Endothelial cell of umbilical vein (primary cell): ENCODE data around the gene ZNF24.

ENCODE experiments used
- EZH2 ChIP-seq: IDR thresholded peaks from 2 replicates; pipeline ENCODE4 v1.6.1; 2012; ENCODE audit warnings: borderline replicate concordance, low read depth, mild to moderate bottlenecking, moderate library complexity, low read length, inconsistent platforms; ENCODE audit not compliant: severe bottlenecking
- FOS ChIP-seq: IDR thresholded peaks from 2 replicates; pipeline ENCODE4 v1.6.1; 2011; ENCODE audit warnings: mild to moderate bottlenecking, low read length, moderate library complexity, borderline replicate concordance; ENCODE audit not compliant: insufficient read depth
- MYC ChIP-seq: IDR thresholded peaks from one replicate; pipeline ENCODE4 v1.6.1; 2011; ENCODE audit warnings: mild to moderate bottlenecking, low read depth, low read length
- POLR2A ChIP-seq: IDR thresholded peaks from 2 replicates; pipeline ENCODE4 v1.6.1; 2012; ENCODE audit warnings: low read depth, mild to moderate bottlenecking, control low read depth, low read length
- POLR2AphosphoS5 ChIP-seq: IDR thresholded peaks from 2 replicates; pipeline ENCODE4 v1.6.1; 2012; ENCODE audit warnings: low read depth, mild to moderate bottlenecking, control low read depth, low read length, moderate library complexity; ENCODE audit not compliant: insufficient read depth
- TF ChIP-seq, protein P1 (sequence below), 2 donors: IDR thresholded peaks; 1 replicate in 1 of 2; 2 replicates in 1 of 2; pipeline ENCODE4 v1.5.1; 2011; ENCODE audit warnings: low read length in 2 of 2, mild to moderate bottlenecking in 2 of 2, moderate library complexity in 2 of 2, control low read depth in 1 of 2, inconsistent platforms in 1 of 2, low read depth in 1 of 2; ENCODE audit not compliant: insufficient read depth in 1 of 2; ENCODE audit errors: extremely low read depth in 1 of 2
- TF ChIP-seq, protein P2 (sequence below): IDR thresholded peaks from 2 replicates; pipeline ENCODE4 v1.6.1; 2011; ENCODE audit not compliant: insufficient read depth, insufficient read length

DNA sequence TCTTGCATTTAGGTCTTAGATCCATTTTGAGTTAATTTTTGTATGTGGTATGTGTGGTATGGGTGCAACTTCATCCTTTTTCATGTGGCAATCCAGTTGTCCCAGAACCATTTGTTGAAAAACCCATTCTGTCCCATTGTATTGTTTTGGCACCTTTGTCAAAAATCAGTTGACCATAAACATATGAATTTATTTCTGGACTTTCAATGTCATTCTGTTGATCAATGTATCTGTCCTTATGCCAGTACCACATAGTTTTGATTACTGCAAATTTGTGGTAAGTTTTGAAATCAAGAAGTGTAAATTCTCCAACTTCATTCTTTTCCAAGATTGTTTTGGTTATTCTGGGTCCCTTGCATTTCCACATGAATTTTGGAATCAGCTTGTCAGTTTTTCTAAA is 49.5 kb upstream of the ZNF24 start:
- no peak for TF ChIP-seq FOS
- TF ChIP-seq EZH2: no peak
- TF ChIP-seq, protein P1, sequence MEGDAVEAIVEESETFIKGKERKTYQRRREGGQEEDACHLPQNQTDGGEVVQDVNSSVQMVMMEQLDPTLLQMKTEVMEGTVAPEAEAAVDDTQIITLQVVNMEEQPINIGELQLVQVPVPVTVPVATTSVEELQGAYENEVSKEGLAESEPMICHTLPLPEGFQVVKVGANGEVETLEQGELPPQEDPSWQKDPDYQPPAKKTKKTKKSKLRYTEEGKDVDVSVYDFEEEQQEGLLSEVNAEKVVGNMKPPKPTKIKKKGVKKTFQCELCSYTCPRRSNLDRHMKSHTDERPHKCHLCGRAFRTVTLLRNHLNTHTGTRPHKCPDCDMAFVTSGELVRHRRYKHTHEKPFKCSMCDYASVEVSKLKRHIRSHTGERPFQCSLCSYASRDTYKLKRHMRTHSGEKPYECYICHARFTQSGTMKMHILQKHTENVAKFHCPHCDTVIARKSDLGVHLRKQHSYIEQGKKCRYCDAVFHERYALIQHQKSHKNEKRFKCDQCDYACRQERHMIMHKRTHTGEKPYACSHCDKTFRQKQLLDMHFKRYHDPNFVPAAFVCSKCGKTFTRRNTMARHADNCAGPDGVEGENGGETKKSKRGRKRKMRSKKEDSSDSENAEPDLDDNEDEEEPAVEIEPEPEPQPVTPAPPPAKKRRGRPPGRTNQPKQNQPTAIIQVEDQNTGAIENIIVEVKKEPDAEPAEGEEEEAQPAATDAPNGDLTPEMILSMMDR (IDR thresholded peaks at IDR 0.05; ENCODE audit: extremely low read depth in 1 of 2, insufficient read depth in 1 of 2, low read depth in 1 of 2, low read length in 2 of 2): no peak
- TF ChIP-seq POLR2AphosphoS5: no peak
- no peak for TF ChIP-seq MYC
- no peak for TF ChIP-seq POLR2A
- TF ChIP-seq, protein P2, sequence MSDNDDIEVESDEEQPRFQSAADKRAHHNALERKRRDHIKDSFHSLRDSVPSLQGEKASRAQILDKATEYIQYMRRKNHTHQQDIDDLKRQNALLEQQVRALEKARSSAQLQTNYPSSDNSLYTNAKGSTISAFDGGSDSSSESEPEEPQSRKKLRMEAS: no peak
